ENCODE data around the gene TACSTD2. TPM values are rescaled to one million over a fixed set of nuclear protein-coding genes. Genes with fewer than 3 reads are reported as not detected.

The TACSTD2 gene
- total RNA-seq, 1 experiment from 2014 or later = not detected

- TF ChIP-seq EZH2 (IDR thresholded peaks at IDR 0.05; ENCODE audit: borderline replicate concordance, low read depth, low read length, poor library complexity, severe bottlenecking) = no peak
- TF ChIP-seq, protein P1, sequence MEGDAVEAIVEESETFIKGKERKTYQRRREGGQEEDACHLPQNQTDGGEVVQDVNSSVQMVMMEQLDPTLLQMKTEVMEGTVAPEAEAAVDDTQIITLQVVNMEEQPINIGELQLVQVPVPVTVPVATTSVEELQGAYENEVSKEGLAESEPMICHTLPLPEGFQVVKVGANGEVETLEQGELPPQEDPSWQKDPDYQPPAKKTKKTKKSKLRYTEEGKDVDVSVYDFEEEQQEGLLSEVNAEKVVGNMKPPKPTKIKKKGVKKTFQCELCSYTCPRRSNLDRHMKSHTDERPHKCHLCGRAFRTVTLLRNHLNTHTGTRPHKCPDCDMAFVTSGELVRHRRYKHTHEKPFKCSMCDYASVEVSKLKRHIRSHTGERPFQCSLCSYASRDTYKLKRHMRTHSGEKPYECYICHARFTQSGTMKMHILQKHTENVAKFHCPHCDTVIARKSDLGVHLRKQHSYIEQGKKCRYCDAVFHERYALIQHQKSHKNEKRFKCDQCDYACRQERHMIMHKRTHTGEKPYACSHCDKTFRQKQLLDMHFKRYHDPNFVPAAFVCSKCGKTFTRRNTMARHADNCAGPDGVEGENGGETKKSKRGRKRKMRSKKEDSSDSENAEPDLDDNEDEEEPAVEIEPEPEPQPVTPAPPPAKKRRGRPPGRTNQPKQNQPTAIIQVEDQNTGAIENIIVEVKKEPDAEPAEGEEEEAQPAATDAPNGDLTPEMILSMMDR (conservative IDR thresholded peaks at IDR 0.05; ENCODE audit: low read depth, low read length) = no peak
- no peak overlapping the region for H3K27ac ChIP-seq (ENCODE audit: low read depth, low read length, poor library complexity, severe bottlenecking)
- no peaks in the 10 kb centered on the region for H3K4me1 ChIP-seq (ENCODE audit: insufficient read depth, low read length, poor library complexity, severe bottlenecking)
- ChIA-PET CTCF (no interaction called here), POLR2A (ENCODE audit: low non-redundant PET) (no interaction called here)
- peaks cover 69% of the 10 kb centered on the region for H3K27me3 ChIP-seq (replicated peaks; ENCODE audit: insufficient read depth, low read depth, low read length, poor library complexity)
- intact Hi-C loops (cut with micrococcal nuclease; ENCODE audit: unreplicated experiment) = no loop called here
- H3K36me3 ChIP-seq (ENCODE audit: insufficient read depth, low read length, poor library complexity, severe bottlenecking) = no peaks in the 10 kb centered on the region
- no peak overlapping the region for H3K4me3 ChIP-seq (ENCODE audit: low read depth, low read length, poor library complexity, severe bottlenecking)
- BruUV-seq (replicated peaks) = no TSS peak
- no peak for DNase-seq (ENCODE audit: low spot score)
- H3K9me3 ChIP-seq (ENCODE audit: low read depth, low read length, poor library complexity, severe bottlenecking) = no peaks in the 10 kb centered on the region
Measured at GRCh38 chr1:58575551-58576324, 1.3 kb downstream of the TACSTD2 start.

GRCh38 chr1:58574816-58575215 lies 2.2 kb downstream of the TACSTD2 start:
- no peaks in the 10 kb centered on the region for H3K9me3 ChIP-seq (ENCODE audit: low read depth, low read length, poor library complexity, severe bottlenecking)
- peaks cover 69% of the 10 kb centered on the region for H3K27me3 ChIP-seq (replicated peaks; ENCODE audit: insufficient read depth, low read depth, low read length, poor library complexity)
- H3K4me1 ChIP-seq (ENCODE audit: insufficient read depth, low read length, poor library complexity, severe bottlenecking) = no peaks in the 10 kb centered on the region
- H3K4me3 ChIP-seq (ENCODE audit: low read depth, low read length, poor library complexity, severe bottlenecking) = no peak overlapping the region
- intact Hi-C loops (cut with micrococcal nuclease; ENCODE audit: unreplicated experiment) = no loop called here
- H3K36me3 ChIP-seq (ENCODE audit: insufficient read depth, low read length, poor library complexity, severe bottlenecking) = no peaks in the 10 kb centered on the region
- ChIA-PET CTCF (no interaction called here), POLR2A (ENCODE audit: low non-redundant PET) (no interaction called here)
- TF ChIP-seq, protein P1 (conservative IDR thresholded peaks at IDR 0.05; ENCODE audit: low read depth, low read length) = no peak
- TF ChIP-seq EZH2 (IDR thresholded peaks at IDR 0.05; ENCODE audit: borderline replicate concordance, low read depth, low read length, poor library complexity, severe bottlenecking) = no peak
- H3K27ac ChIP-seq (ENCODE audit: low read depth, low read length, poor library complexity, severe bottlenecking) = no peak overlapping the region
- no TSS peak for BruUV-seq (replicated peaks)
- no peak for DNase-seq (ENCODE audit: low spot score)

DNA sequence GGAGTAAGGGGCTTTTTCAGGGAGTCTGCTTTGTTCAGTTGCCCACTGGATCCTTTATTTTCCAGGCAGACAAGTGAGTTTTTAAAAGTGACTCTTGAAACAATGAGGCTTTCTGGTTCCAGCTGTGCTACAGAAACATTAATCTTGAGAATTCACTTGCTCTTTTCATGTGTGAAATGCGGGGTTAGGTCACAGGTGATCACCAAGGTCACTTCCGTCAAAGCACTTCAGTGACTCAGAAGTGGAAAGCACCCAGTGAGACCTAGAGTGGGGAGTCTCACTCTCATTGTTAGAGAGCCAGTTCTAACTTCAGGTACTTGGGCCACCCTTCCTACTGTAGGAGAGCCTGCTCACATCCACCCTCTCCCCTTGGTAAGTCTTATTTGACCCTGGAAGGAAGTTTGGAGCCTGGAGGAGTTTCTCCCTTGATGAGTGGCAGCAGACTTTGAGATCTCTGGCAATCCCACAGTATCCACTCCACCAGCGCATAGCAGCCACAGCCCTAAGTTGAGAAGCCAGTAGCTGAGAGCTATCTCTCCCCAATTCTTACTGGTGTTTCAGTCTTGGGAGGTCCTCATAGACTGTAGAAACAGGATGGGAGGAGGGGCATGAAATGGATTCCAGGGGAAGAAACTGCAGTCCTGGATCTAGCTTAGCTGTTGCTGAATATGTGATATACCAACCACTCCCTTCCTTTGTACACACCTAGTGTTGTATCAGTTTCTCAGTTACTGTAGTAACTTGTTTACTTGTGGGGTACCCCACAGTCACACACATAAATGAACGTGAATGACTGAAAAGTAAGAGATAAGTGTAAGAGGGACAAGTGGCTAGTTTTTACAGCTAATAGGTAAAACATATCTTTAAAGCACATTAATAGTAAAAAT lies 3.1 kb downstream of the TACSTD2 start:
- DNase-seq (ENCODE audit: low spot score) = no peak
- ChIA-PET POLR2A (ENCODE audit: low non-redundant PET) (no interaction called here), CTCF (no interaction called here)
- intact Hi-C loops (cut with micrococcal nuclease; ENCODE audit: unreplicated experiment) = no loop called here
- H3K9me3 ChIP-seq (ENCODE audit: low read depth, low read length, poor library complexity, severe bottlenecking) = no peaks in the 10 kb centered on the region
- H3K36me3 ChIP-seq (ENCODE audit: insufficient read depth, low read length, poor library complexity, severe bottlenecking) = no peaks in the 10 kb centered on the region
- no TSS peak for BruUV-seq (replicated peaks)
- no peak for TF ChIP-seq EZH2 (IDR thresholded peaks at IDR 0.05; ENCODE audit: borderline replicate concordance, low read depth, low read length, poor library complexity, severe bottlenecking)
- TF ChIP-seq, protein P1 (conservative IDR thresholded peaks at IDR 0.05; ENCODE audit: low read depth, low read length) = no peak
- peaks cover 69% of the 10 kb centered on the region for H3K27me3 ChIP-seq (replicated peaks; ENCODE audit: insufficient read depth, low read depth, low read length, poor library complexity)
- no peak overlapping the region for H3K4me3 ChIP-seq (ENCODE audit: low read depth, low read length, poor library complexity, severe bottlenecking)
- H3K4me1 ChIP-seq (ENCODE audit: insufficient read depth, low read length, poor library complexity, severe bottlenecking) = no peaks in the 10 kb centered on the region
- H3K27ac ChIP-seq (ENCODE audit: low read depth, low read length, poor library complexity, severe bottlenecking) = no peak overlapping the region
